GM19193 (cell line): ENCODE measurements around the gene MAPK8IP3.
A peak's percentile ranks its signal among the peaks of the same experiment; 100 is the strongest.

Experiments used
- POLR2A ChIP-seq: IDR thresholded peaks from 4 replicates; pipeline ENCODE4 v1.6.1; 2011; ENCODE audit not compliant: insufficient read depth, insufficient read length; ENCODE audit errors: extremely low read depth

MAPK8IP3 gene

DNA sequence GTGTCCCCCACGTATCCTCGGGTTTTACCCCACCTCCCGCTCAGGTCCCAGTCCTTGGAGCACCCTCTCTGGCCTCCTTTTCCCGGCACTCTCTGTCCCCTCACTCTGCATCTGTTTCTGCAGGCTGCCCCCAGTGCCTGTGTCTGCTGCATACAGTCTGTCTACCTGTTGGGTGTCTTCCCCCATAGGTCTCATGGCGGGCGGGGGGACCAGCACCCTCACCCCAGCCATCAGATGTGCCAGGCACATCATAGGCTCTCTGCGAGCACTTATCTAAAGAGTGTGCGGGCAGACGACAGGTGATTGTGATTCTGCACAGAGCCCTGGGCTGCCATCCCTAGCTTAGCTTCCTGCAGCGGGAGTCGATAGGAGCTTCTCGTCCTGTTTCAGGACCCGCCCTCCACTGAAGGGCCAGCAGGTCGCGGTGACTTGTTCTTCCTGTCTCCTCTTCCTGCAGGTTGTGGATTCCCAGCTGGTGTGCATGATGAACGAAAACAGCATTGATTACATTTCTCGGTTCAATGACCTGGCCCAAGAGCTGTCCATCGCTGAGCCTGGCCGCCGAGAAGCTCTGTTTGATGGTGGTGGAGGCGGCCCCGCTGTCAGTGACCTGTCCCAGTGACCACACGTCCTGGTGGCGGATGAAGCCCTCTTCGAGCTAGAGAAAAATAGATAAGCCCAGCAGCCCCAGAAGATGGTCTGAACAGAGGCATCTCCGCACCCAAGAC, 32.4 kb upstream of the MAPK8IP3 start:
- TF ChIP-seq POLR2A = no peak

GRCh38 chr16:1674306-1674705, 31.7 kb upstream of the MAPK8IP3 start:
- no peak for TF ChIP-seq POLR2A

GRCh38 chr16:1674751-1675664, 31.0 kb upstream of the MAPK8IP3 start:
- TF ChIP-seq POLR2A = no peak

DNA sequence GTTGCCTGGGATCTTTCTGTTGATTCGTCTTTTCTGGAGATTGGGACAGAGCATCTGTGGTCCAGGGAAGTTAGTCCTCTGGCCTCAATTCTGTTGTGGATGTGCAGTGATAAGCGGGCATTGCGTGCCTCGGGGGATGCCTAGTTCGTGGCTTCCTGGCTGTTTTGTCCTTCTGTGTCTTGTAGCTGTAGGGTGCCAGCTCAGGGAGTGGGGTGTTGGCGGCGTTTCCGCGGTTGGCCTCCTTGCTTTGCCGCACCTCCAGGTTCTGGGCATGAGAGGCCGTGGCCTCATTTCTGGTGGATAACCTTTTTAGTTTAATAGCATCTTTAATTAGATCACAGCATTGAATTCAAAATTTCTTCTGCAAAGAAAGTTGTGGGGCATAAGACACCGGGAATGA, 29.3 kb upstream of the MAPK8IP3 start:
- TF ChIP-seq POLR2A = no peak

DNA sequence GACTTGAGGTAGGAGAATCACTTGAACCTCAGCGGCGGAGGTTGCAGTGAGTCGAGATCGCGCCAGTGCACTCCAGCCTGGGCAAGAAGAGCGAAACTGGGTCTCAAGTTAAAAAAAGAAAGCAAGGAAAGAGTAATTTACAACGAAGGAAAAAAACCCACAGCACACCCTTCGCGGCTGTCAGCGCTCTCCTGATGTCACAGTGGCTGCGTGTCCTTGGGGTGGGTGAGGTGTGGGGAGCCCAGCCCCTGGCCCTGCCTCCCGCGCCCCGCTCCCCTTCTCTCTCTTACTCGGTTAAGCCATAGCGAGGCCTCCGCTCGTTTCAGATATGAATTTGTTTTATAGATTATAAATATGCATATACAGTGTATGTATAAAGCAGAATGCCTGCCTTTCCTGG, 28.7 kb upstream of the MAPK8IP3 start:
- no peak for TF ChIP-seq POLR2A

GRCh38 chr16:1677942-1678499, 28.0 kb upstream of the MAPK8IP3 start, which contains the start of gene JPT2:
Gene JPT2, plus strand, starts transcription at chr16:1678279. Its CDS starts 34 bp downstream, at chr16:1678313.
- TF ChIP-seq POLR2A = peak; percentile 68

- TF ChIP-seq POLR2A = no peak
Observed at GRCh38 chr16:1678500-1679098, 27.4 kb upstream of the MAPK8IP3 start.

- no peak for TF ChIP-seq POLR2A
Observed at GRCh38 chr16:1680361-1680760, 25.6 kb upstream of the MAPK8IP3 start.

GRCh38 chr16:1681032-1681431, 25.0 kb upstream of the MAPK8IP3 start:
- TF ChIP-seq POLR2A = no peak

DNA sequence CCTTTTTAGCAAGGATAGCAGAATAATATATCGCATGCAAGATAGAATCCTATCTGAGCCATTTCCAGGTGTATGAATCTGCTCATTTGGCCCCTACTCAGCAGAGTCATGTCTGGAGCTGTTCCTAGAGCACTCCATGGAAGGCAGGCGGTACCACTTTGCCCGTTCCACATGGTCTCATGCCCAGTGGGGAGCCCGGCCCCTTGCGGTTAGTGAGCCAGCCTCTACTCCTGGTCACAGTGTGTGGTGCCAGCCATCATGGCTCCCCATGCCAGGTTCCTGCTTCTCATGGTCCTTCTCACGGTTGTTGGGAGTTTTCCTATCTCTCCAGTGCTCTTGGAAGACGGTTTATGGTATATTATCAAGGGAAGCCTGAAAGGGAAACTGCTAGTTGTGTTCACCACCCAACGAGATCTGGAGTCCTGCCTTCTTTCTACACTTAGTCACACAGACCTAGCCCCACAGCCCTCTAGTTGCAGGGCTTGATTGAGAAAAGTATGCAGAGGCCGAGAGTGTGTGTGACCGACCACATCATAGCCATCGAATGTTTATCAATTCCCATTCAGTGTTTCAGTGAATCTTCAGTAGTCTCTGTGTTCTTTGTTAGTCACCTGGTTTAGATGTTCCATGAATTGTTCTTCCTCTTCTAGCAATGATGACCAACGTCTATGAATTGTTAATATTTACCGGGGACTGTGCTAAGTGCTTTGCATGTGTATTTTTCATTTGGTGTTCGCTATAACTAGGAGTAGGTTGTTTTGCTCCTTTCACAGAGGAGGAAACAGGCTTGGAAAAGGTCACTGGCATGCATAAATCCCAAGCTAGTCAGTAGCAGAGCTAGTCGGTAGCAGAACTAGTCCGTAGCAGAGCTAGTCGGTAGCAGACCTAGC, 18.3 kb upstream of the MAPK8IP3 start:
- no peak for TF ChIP-seq POLR2A

DNA sequence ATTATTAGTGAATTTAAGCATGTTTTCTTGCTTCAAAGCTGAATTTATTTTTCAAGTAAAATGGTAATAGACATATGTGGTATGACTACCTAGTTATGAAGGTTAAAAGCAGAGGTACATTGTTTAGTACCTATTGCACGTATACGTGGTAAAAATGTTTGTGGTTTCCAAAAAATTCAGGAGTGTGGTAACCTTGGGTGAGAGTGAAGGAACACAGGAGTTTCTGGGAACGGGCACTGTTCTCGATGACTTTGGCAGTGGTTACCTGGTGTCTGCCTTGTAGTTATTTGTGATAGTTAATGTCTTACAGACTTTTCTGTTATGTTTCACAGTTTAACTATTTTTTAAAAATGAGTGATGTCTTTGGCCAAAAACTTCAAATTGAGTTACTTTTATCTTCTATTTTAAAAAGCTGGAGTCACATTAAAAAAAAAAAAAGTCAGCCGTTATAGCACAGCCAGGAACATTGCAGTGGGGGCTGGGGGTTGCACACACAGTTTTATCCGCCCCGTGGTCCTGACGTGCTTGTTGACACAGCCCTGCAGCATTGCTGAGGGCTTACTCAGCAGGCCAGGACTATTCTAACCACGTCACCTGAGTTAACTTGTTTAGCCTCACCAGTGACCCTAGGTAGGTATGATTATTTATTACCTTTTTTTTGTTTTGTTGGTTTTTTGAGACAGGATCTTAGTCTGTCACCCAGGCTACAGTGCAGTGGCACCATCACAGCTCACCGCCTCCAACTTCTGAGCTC, 17.0 kb upstream of the MAPK8IP3 start:
- no peak for TF ChIP-seq POLR2A

DNA sequence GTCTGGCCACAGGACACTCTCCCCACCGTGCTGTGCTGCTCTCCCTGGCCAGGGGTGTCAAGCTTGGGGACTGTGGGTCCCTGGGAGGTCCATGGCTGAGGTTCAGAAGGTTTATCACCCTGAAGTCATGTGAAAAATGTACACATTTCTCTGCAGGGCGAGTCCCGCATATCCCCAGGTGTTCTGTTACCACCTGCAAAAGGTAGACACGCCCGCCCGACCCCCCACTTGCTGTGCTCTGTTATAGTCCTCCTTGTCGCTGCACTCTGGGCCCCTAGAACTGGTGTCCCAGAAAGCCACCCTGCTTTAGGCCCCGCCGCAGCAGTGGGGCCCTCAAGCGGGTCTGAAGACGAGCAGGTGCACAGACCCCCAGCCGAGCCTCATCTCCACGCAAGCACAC, 16.1 kb upstream of the MAPK8IP3 start:
- no peak for TF ChIP-seq POLR2A

- no peak for TF ChIP-seq POLR2A
Observed at GRCh38 chr16:1690810-1691209, 15.2 kb upstream of the MAPK8IP3 start.
